ENCODE data around the gene SORBS1.

- no peak for TF ChIP-seq CTCF (conservative IDR thresholded peaks at IDR 0.05; ENCODE audit: low read depth, low read length)
- no peak for TF ChIP-seq EZH2 (IDR thresholded peaks at IDR 0.05; ENCODE audit: low read length, unreplicated experiment)
Measured at GRCh38 chr10:95297402-95297801, 263.8 kb downstream of the SORBS1 start.
